H9 (cell line): ENCODE data around the gene SLC4A11. TPM values are rescaled to one million over a fixed set of nuclear protein-coding genes. Genes with fewer than 3 reads are reported as not detected.

Experiments
- DNase-seq: peaks from one replicate; pipeline ENCODE4 v3.0.0-alpha.2; 2017
- H2AFZ ChIP-seq: one replicate; pipeline ENCODE4 v1.6.1; 2013; ENCODE audit warnings: mild to moderate bottlenecking, low read length, control low read depth, moderate library complexity
- H2AK5ac ChIP-seq: 2 replicates; pipeline ENCODE4 v1.6.1; 2013; ENCODE audit warnings: low read length, control low read depth, mixed read lengths; ENCODE audit not compliant: insufficient read length
- H2BK120ac ChIP-seq: one replicate; pipeline ENCODE4 v1.6.1; 2013; ENCODE audit warnings: low read depth, mild to moderate bottlenecking, low read length, control low read depth, inconsistent platforms; ENCODE audit not compliant: poor library complexity, severe bottlenecking
- H2BK12ac ChIP-seq: 2 replicates; pipeline ENCODE4 v1.6.1; 2013; ENCODE audit warnings: low read length, control low read depth, mixed read lengths, low read depth; ENCODE audit not compliant: insufficient read length
- H2BK15ac ChIP-seq: 2 replicates; pipeline ENCODE4 v1.6.1; 2013; ENCODE audit warnings: low read depth, low read length, control low read depth
- H2BK20ac ChIP-seq: one replicate; pipeline ENCODE4 v1.6.1; 2013; ENCODE audit warnings: low read depth, mild to moderate bottlenecking, low read length, control low read depth, inconsistent platforms; ENCODE audit not compliant: poor library complexity, severe bottlenecking
- H2BK5ac ChIP-seq: 2 replicates; pipeline ENCODE4 v1.6.1; 2013; ENCODE audit warnings: low read length, control low read depth, mixed read lengths; ENCODE audit not compliant: insufficient read length
- H3K14ac ChIP-seq: 2 replicates; pipeline ENCODE4 v1.6.1; 2013; ENCODE audit warnings: low read length, control low read depth; ENCODE audit not compliant: insufficient read depth
- H3K18ac ChIP-seq: 2 replicates; pipeline ENCODE4 v1.6.1; 2013; ENCODE audit warnings: low read depth, mild to moderate bottlenecking, mixed read lengths, low read length, control low read depth; ENCODE audit not compliant: insufficient read length
- H3K23ac ChIP-seq: 2 replicates; pipeline ENCODE4 v1.6.1; 2013; ENCODE audit warnings: low read length, control low read depth, mixed read lengths, low read depth; ENCODE audit not compliant: insufficient read length
- H3K23me2 ChIP-seq: 2 replicates; pipeline ENCODE4 v1.6.1; 2013; ENCODE audit warnings: low read depth, mild to moderate bottlenecking, mixed read lengths, low read length, control low read depth; ENCODE audit not compliant: insufficient read length, poor library complexity, severe bottlenecking
- H3K27ac ChIP-seq: 2 replicates; pipeline ENCODE4 v1.5.1; 2013; ENCODE audit warnings: low read length, control low read depth, mixed read lengths, low read depth; ENCODE audit not compliant: insufficient read length
- H3K27me3 ChIP-seq: 2 replicates; pipeline ENCODE4 v1.6.1; 2013; ENCODE audit warnings: low read length, control low read depth, inconsistent platforms; ENCODE audit not compliant: insufficient read depth
- H3K4ac ChIP-seq: 2 replicates; pipeline ENCODE4 v1.6.1; 2013; ENCODE audit warnings: low read depth, mild to moderate bottlenecking, control low read depth, inconsistent platforms, low read length, moderate library complexity
- H3K4me1 ChIP-seq: 2 replicates; pipeline ENCODE4 v1.6.1; 2013; ENCODE audit warnings: low read length, control low read depth, inconsistent platforms; ENCODE audit not compliant: insufficient read depth
- H3K4me2 ChIP-seq: 2 replicates; pipeline ENCODE4 v1.6.1; 2013; ENCODE audit warnings: low read length, control low read depth, mixed read lengths; ENCODE audit not compliant: insufficient read length, insufficient read depth
- H3K56ac ChIP-seq: 2 replicates; pipeline ENCODE4 v1.6.1; 2013; ENCODE audit warnings: low read depth, mild to moderate bottlenecking, mixed read lengths, low read length, control low read depth; ENCODE audit not compliant: insufficient read length
- H3K79me1 ChIP-seq: 2 replicates; pipeline ENCODE4 v1.6.1; 2013; ENCODE audit warnings: low read depth, mild to moderate bottlenecking, moderate library complexity, low read length, control low read depth, inconsistent platforms; ENCODE audit not compliant: insufficient read depth, poor library complexity, severe bottlenecking
- H3K79me2 ChIP-seq: 2 replicates; pipeline ENCODE4 v1.6.1; 2013; ENCODE audit warnings: low read length, control low read depth, inconsistent platforms; ENCODE audit not compliant: insufficient read depth
- H3K9ac ChIP-seq: 2 replicates; pipeline ENCODE4 v1.6.1; 2013; ENCODE audit warnings: low read length, control low read depth, mixed read lengths; ENCODE audit not compliant: insufficient read length; ENCODE audit errors: extremely low read depth
- H3K9me3 ChIP-seq: one replicate; pipeline ENCODE4 v1.6.1; 2013; ENCODE audit warnings: low read depth, low read length, inconsistent platforms; ENCODE audit not compliant: control insufficient read depth
- H3T11ph ChIP-seq: one replicate; pipeline ENCODE4 v1.6.1; 2013; ENCODE audit warnings: mild to moderate bottlenecking, low read length, control low read depth, inconsistent platforms
- H4K20me1 ChIP-seq: one replicate; pipeline ENCODE4 v1.6.1; 2013; ENCODE audit not compliant: control insufficient read depth, insufficient read length, insufficient read depth
- H4K5ac ChIP-seq: 2 replicates; pipeline ENCODE4 v1.6.1; 2013; ENCODE audit warnings: low read depth, mild to moderate bottlenecking, mixed read lengths, low read length, control low read depth; ENCODE audit not compliant: insufficient read length
- H4K8ac ChIP-seq: replicated peaks from 2 replicates; pipeline ENCODE4 v1.6.1; 2013; ENCODE audit warnings: low read length, control low read depth, mixed read lengths, low read depth; ENCODE audit not compliant: insufficient read length
- H4K91ac ChIP-seq: 2 replicates; pipeline ENCODE4 v1.6.1; 2013; ENCODE audit warnings: low read depth, mild to moderate bottlenecking, moderate library complexity, mixed read lengths, low read length, control low read depth; ENCODE audit not compliant: insufficient read length
- H3K27ac Mint-ChIP-seq, 3 experiments: 2 replicates in 2 of 3; 3 replicates in 1 of 3; pipeline ENCODE4 v1.8.0; 2020 to 2021; ENCODE audit warnings: mixed read lengths in 3 of 3, mild to moderate bottlenecking in 1 of 3, moderate library complexity in 1 of 3
- H3K27me3 Mint-ChIP-seq: 2 replicates; pipeline ENCODE4 v1.8.0; 2021; ENCODE audit warnings: low read depth, mild to moderate bottlenecking, moderate library complexity, mixed read lengths
- H3K36me3 Mint-ChIP-seq, 3 experiments: 2 replicates in 2 of 3; 3 replicates in 1 of 3; pipeline ENCODE4 v1.8.0; 2020 to 2021; ENCODE audit warnings: low read depth in 3 of 3, mixed read lengths in 3 of 3; ENCODE audit not compliant: insufficient read depth in 1 of 3
- H3K4me1 Mint-ChIP-seq, 2 experiments: 2 replicates each; pipeline ENCODE4 v1.8.0; 2020; ENCODE audit warnings: mixed read lengths in 2 of 2
- H3K4me3 Mint-ChIP-seq, 2 experiments: 2 replicates in 1 of 2; 3 replicates in 1 of 2; pipeline ENCODE4 v1.8.0; 2020 to 2021; ENCODE audit warnings: mild to moderate bottlenecking in 2 of 2, mixed read lengths in 2 of 2, moderate library complexity in 1 of 2
- H3K9me3 Mint-ChIP-seq, 2 experiments: 2 replicates in 1 of 2; 3 replicates in 1 of 2; pipeline ENCODE4 v1.8.0; 2020; ENCODE audit warnings: mild to moderate bottlenecking in 2 of 2, mixed read lengths in 2 of 2, moderate library complexity in 1 of 2
- WGBS: extraction: QIAGEN DNeasy Blood & Tissue Kit; methylation state at CpG from one replicate; pipeline ENCODE4 v1.1.7; 2013; ENCODE audit warnings: missing lambda C conversion rate, low lambda C conversion rate, mixed read lengths; ENCODE audit not compliant: insufficient read length; ENCODE audit errors: extremely low coverage; 5-methylcytosine and 5-hydroxymethylcytosine counted together
- total RNA-seq: library from RNA; stranded (reverse); gene quantifications from 2 replicates; pipeline ENCODE4 v1.2.1, GENCODE V29; 2021
- TF ChIP-seq, protein P1 (sequence below): fragments of 200-600 bp; sonication (generic); conservative IDR thresholded peaks from 3 replicates; pipeline ENCODE4 v1.8.0; 2021; ENCODE audit warnings: antibody characterized with exemption, mild to moderate bottlenecking

Gene SLC4A11
- total RNA-seq, 1 experiment from 2014 or later = 29.4 TPM

DNA sequence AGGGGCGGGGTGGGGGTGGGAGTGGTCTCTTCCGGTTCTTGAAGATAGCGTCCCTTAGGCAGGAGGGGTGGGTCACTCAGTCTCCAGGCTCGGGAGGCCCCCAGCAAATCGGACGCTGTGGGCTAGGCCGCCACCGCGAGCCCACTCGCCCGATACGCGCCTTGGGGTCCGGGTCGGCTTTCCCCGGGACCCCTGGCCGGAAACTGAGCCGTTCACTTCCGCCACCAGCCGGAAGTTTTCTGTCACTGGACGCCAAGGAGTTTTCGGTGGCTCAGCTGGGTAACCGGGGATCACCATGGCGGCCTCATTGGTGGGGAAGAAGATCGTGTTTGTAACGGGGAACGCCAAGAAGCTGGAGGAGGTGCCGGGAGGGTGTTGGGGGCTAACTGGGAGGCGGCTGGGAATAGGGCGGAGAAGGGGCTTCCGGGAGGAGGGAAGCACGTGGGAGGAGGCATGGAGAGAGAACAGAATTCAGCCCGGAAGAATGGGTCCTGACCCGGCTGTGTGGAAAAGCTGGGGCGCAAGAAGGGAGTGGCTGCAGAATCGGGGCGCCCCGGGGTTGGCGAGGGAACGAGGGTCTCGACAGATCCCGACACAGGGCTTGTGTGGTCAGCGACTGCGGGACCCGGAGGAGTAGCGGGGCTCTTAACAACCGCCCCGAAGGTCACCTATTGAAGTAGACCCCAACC is 29.6 kb downstream of the SLC4A11 start, which contains the start of gene ITPA:
Gene ITPA, plus strand, starts transcription at position 242 of the 689 bp plus-strand sequence. Its CDS starts 54 bp downstream, at position 296.
- no peaks in the 10 kb centered on the region for H3K27me3 ChIP-seq
- Mint-ChIP-seq H3K27ac (peak within 1 kb of the TSS; percentile 76 to 99 (median 98)), H3K4me1 (peaks cover 10 to 18% of the 10 kb centered on the region in 2 experiments; a peak in 3 of 4 replicates), H3K9me3 (no peaks in the 10 kb centered on the region), H3K4me3 (peak within 1 kb of the TSS; percentile 92 to 98), H3K27me3 (no peaks in the 10 kb centered on the region), H3K36me3 (peaks cover 16 to 20% (median 17%) of the 10 kb centered on the region in 3 experiments; a peak in 6 of 7 replicates)
- no CpG with 5 or more reads among the region's 48 CpGs for WGBS
- H3K56ac ChIP-seq = no peak within 1 kb of the TSS
- no peak within 1 kb of the TSS for H3K27ac ChIP-seq
- H3K79me2 ChIP-seq = peaks cover 9% of the 10 kb centered on the region; the same call in 1 of the 2 replicates
- no peak within 1 kb of the TSS for H2BK15ac ChIP-seq
- H3K23me2 ChIP-seq = peaks cover 14% of the 10 kb centered on the region
- no peak within 1 kb of the TSS for H4K91ac ChIP-seq
- H3K4ac ChIP-seq = no peak within 1 kb of the TSS
- H2BK12ac ChIP-seq = no peak within 1 kb of the TSS
- no peak within 1 kb of the TSS for H3K23ac ChIP-seq
- no peaks in the 10 kb centered on the region for H3K4me1 ChIP-seq
- TF ChIP-seq, protein P1, sequence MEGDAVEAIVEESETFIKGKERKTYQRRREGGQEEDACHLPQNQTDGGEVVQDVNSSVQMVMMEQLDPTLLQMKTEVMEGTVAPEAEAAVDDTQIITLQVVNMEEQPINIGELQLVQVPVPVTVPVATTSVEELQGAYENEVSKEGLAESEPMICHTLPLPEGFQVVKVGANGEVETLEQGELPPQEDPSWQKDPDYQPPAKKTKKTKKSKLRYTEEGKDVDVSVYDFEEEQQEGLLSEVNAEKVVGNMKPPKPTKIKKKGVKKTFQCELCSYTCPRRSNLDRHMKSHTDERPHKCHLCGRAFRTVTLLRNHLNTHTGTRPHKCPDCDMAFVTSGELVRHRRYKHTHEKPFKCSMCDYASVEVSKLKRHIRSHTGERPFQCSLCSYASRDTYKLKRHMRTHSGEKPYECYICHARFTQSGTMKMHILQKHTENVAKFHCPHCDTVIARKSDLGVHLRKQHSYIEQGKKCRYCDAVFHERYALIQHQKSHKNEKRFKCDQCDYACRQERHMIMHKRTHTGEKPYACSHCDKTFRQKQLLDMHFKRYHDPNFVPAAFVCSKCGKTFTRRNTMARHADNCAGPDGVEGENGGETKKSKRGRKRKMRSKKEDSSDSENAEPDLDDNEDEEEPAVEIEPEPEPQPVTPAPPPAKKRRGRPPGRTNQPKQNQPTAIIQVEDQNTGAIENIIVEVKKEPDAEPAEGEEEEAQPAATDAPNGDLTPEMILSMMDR = no peak
- no peak within 1 kb of the TSS for H2BK120ac ChIP-seq
- H3K14ac ChIP-seq = no peak within 1 kb of the TSS
- no peak within 1 kb of the TSS for H2AK5ac ChIP-seq
- H2AFZ ChIP-seq = peak within 1 kb of the TSS; percentile 46
- no peak within 1 kb of the TSS for H4K8ac ChIP-seq
- H3K9ac ChIP-seq = peak within 1 kb of the TSS; percentile 75
- H2BK5ac ChIP-seq = no peak within 1 kb of the TSS
- no peak within 1 kb of the TSS for H4K5ac ChIP-seq
- DNase-seq = peak; percentile 67
- peaks cover 4% of the 10 kb centered on the region for H4K20me1 ChIP-seq
- no peak within 1 kb of the TSS for H3T11ph ChIP-seq
- H3K4me2 ChIP-seq = peak within 1 kb of the TSS; percentile 95
- H3K79me1 ChIP-seq = peaks cover 2% of the 10 kb centered on the region
- H2BK20ac ChIP-seq = no peak within 1 kb of the TSS
- no peak within 1 kb of the TSS for H3K18ac ChIP-seq
- no peaks in the 10 kb centered on the region for H3K9me3 ChIP-seq
